NCI-H1048 (cell line): ENCODE measurements around the gene ZNF211.

Source experiments
- DNase-seq: peaks from one replicate; lab custom pipeline; 2025; lab: John Stamatoyannopoulos, UW

ZNF211 gene

GRCh38 chr19:57632987-57633831, at the start of gene ZNF211:
Gene ZNF211 (plus strand): TSS chr19:57633168. CDS start chr19:57633347, 179 bp downstream.
- peak; percentile 83 for DNase-seq

GRCh38 chr19:57583521-57584416, 49.2 kb upstream of the ZNF211 start, which contains the start of gene ZIK1:
Gene ZIK1 (plus strand): TSS chr19:57584145. CDS start chr19:57584357, 212 bp downstream.
- no peak for DNase-seq

DNA sequence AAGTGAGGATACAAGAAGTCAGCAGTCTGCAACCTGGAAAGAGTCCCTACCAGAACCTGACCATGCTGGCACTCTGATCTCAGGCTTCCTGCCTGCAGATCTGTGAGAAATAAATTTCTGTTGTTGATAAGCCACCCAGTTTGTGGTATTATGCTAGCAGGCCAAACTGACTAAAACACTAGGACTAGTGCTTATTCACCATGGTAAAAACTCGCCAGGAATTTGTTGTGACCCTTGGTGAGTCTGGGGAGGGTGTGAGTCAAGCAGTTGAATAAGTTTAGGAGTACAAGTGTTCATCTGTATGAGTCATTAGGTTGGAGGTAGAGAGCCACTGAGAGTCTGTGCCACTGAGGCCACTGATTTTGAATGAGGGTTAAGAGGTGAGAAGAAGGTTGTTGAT, 45.4 kb upstream of the ZNF211 start:
- DNase-seq: no peak

- no peak for DNase-seq
Measured at GRCh38 chr19:57599377-57599760, 33.6 kb upstream of the ZNF211 start.

DNA sequence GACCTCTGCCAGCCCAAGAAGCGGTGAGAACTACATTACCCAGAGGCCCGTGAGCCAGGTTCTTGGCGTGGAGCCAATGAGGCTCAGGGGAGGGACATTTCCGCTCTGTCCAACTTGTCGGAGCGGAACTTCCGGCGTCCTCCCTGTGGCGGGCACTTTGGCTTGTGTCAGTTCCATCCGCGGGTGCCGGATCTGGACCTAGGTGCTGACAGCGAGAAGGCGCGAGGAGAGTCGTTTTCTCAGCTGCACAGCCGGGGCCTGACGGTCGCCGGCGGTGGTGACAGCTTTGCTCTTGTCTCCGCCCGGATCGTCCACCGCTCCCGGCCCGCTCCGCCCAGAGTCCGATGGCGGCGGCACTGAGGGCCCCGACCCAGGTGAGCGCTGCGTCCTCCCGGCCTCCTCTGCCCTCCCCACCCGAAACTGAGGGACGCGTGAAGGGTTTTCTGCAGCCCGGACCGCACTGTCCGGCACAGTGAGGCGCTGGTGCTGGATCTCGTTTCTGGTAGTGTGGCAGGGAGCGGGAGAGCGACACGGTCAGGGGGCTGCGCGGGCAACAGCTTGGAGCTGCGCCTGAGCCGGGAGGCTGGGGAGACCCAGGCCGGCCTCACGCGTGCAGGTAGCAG, 33.1 kb upstream of the ZNF211 start, which contains the start of gene ZNF530:
ZNF530 (plus strand) TSS at position 125 of the 623 bp plus-strand sequence. CDS start 4,461 bp downstream, outside the sequence.
- peak; percentile 67 for DNase-seq

DNA sequence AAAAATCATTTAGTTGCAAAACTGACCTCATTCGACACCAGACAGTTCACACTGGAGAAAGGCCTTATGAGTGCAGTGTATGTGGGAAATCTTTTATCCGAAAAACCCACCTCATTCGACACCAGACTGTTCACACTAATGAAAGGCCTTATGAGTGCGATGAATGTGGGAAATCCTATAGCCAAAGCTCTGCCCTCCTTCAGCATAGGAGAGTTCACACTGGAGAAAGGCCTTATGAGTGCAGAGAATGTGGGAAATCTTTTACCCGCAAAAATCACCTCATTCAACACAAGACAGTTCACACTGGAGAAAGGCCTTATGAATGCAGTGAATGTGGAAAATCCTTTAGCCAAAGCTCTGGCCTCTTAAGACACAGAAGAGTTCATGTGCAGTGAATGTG, 26.0 kb upstream of the ZNF211 start:
- DNase-seq: no peak

- no peak for DNase-seq
Measured at GRCh38 chr19:57611113-57611512, 21.9 kb upstream of the ZNF211 start.

DNA sequence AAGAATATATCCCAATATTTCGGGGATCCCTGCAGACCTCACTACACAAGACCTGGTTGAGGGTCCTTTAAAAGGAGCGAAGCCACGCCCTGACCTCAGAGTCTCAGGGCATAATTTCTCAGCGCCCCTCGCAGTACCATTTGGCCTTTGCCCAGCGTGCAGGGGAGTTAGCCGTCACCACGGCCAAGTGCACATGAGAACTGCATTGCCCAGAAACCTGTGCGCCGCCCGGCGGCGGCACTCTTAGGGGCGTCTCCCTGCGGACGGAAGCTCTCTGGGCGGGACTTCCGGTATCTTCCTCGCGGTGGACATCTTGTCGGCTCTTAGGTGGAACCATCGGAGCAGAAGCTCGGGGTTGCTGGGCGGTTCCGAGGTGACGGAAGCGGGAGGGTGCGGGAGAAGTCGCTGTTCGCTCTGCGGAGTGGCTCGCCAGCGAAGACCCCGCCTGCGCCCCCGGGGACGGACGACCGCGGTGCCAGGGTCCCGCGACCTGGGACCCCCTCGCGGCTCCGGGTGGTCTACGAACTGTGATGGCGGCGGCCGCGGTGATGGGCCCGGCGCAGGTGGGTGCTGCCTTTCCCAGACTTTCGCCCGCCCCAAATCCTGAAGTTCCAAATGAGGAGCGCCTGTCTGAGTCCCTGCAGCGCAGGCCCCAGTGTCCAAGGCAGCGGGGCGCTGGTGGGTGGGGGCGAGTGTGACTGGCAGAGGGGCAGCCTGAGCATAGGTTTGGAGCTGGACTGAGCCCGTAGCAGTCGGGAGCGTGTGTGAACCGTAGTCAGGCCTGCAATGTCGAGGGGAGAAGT, 18.8 kb upstream of the ZNF211 start, which contains the start of gene ZNF134:
ZNF134 (plus strand) TSS at position 302 of the 803 bp plus-strand sequence. CDS start 5,227 bp downstream, outside the sequence.
- DNase-seq: peak; percentile 86

- no peak for DNase-seq
Measured at GRCh38 chr19:57615346-57615745, 17.6 kb upstream of the ZNF211 start.

DNA sequence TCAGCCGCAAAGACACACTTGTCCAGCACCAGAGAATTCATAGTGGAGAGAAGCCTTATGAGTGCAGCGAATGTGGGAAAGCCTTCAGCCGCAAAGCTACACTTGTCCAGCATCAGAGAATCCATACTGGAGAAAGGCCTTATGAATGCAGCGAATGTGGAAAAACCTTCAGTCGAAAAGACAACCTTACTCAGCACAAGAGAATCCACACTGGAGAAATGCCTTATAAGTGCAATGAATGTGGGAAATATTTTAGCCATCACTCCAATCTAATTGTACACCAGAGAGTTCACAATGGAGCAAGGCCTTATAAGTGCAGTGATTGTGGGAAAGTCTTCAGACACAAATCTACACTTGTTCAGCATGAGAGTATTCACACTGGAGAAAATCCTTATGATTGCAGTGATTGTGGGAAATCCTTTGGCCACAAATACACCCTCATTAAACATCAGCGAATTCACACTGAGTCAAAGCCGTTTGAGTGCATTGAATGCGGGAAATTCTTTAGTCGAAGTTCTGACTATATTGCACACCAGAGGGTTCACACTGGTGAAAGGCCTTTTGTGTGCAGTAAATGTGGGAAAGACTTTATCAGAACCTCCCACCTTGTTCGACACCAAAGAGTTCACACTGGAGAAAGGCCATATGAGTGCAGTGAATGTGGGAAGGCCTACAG, 12.2 kb upstream of the ZNF211 start:
- DNase-seq: no peak

- DNase-seq: no peak
Measured at GRCh38 chr19:57623091-57623490, 9.9 kb upstream of the ZNF211 start.

GRCh38 chr19:57633832-57634131, 814 bp downstream of the ZNF211 start:
- no peak for DNase-seq

GRCh38 chr19:57637379-57637778, 4.4 kb downstream of the ZNF211 start:
- DNase-seq: no peak

GRCh38 chr19:57641715-57642234, 8.8 kb downstream of the ZNF211 start:
- no peak for DNase-seq

DNA sequence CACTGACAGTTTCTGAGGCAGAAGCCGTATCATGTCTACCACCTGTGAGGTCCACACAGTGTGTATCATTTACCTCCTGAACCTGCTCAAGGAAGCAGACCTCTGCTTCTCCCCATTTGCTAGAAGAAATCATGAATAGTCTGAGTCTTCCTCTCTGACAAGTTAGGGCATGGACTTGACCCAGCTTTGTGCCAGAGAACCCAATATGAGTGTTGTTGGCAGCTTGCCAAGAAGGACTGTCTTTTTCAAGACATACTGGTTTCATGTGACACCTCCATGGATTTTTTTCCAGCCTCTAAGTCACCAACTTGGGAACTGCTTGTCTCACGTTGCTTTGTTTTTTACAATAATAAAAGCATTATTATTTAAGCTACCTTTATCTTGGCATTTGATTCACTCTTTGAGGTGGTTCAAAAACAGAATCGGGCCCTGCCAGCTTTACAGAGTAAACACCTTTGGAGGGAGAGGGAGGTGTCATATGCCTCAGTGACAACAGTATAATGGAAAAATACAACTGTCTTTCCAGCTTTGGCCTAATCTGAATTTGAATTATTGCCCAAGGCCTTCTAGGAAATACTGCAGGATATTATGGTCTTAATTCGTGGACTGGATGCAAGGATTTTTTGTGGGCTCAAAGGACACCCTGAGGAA, 9.6 kb downstream of the ZNF211 start:
- no peak for DNase-seq

GRCh38 chr19:57643734-57644133, 10.8 kb downstream of the ZNF211 start:
- no peak for DNase-seq

DNA sequence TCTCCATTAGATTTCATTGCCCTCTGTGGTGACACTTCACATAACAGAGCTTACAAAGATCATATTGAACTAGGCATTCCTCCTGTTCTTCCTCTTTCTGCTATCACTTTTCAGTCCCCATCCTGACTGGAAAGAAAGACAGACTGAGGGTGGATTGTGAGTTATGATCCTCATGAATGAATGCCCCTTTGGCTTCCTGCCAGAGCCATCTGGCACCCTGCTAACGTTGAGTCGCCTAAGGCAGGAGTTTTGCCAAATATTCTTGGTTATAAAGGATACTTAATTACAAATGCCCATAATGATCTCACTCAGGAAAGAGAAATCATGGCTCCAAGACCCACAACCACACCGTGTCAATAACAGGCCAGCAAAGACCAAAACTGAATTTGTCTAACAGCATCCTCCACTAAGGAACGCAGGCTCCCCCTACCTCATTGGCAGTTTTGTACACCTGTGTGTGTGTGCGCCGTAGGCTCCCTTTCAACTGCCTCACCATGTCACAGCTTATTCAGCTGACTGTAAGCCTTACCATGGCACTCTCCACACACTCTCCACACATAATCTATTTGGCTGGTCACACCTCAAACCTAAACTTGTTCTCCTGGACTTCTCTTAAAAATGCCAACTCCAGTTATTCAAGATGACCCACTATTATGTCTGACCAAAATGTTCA, 15.5 kb downstream of the ZNF211 start:
- DNase-seq: no peak

GRCh38 chr19:57651654-57651996, 18.7 kb downstream of the ZNF211 start:
- DNase-seq: no peak

- no peak for DNase-seq
Measured at GRCh38 chr19:57653689-57654088, 20.7 kb downstream of the ZNF211 start.

- no peak for DNase-seq
Measured at GRCh38 chr19:57655443-57655842, 22.5 kb downstream of the ZNF211 start.
